Endometrium (tissue), 2 donors: ENCODE data around the gene IPPK.

Source experiments
- FAIRE-seq: peaks from 2 replicates; lab custom pipeline; 2012; peaks lifted over from hg19 to GRCh38; lab: Jason Lieb, UNC
- donor health status: control.
- donor health status: control.

IPPK gene

DNA sequence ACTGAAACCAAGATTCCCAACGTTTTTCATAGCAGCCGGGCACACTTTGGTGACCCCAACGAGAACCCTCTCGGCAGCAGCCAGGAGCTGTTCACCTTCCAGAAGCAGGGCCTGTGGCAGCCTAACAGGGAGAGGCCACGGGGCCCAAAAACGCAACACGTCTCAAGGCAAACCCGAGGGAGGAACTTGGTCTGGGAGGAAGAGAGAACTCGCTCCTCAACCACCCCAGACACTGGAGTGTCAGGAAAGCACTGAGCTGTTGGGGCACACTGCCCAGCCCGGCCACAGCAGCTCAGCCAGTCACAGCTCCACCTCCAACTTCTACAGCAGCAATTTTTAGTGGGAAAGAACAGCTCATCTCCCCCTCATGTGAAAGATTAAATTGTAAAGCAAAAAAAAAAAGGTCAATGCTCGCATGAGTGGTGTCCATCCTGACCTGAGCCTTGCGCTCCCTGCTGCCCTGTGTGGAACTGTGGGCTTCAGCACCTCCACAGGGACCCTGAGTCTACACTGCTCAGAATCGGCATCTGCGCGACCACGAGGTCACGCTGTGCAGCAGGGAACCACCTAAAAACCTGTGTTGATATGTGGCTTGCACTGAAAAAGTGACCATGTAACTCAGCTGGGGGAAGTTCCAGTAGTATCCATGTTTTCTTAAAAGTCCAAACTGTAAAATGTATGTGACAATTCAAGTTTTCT is 55.0 kb downstream of the IPPK start:
- FAIRE-seq, result no peak

DNA sequence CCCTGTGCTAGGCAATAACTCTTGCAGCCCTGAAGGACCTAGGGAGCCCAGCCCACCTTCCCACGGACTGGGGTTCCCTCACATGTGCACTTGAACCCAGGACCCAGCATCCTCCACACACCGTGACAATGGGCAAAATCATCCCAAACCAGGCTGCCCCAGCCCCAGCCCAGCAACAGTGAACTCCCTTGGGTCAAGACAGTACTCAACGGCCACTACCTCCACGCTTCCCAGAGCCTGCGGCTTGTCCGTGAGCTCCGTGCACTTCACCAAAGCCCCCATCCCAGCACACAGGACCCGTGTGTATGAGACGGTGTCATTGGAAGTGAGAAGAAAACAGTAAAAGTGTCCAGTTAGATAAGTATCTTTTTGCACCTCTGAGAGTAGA is 55.8 kb downstream of the IPPK start:
- FAIRE-seq, result no peak

DNA sequence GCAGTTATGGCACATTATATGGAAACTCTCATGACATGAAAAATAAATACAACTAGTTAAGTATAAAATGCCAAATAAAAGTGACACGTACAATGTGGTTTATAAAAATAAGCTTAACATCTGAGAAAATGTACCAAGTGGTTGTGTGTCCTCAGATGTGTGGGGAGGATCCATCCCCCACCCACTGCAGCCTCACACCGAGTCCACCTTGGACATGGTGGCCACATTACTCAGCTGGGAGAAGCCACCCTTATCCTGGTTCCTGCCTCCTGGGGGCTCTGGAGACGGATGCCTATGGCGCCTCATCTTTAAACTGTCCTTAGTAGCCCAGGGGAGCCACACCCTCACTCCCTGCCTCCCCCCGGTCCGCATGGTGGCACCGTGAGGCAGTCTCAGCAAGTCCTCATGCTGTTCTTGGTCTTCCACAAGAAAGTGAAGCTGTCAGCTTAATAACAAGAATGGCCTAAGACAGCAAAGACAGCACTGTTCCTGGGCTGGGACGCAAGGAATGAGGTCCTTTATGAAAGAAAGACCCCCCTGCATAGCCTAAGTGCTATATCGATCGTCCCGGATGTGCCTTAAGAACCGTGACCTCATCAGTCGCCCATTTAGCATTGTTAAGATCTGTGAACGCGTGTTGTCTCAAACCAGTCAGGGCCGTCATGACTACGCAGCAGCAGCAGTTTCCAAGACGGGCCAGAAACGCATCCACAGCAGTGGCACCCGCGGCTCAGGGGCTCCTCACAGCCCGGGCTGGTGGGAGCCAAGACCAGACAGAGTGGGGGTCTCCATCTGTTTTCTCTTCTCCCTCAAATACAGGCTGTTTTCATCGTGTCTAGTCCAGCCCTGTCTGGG is 56.4 kb downstream of the IPPK start:
- no peak for FAIRE-seq

DNA sequence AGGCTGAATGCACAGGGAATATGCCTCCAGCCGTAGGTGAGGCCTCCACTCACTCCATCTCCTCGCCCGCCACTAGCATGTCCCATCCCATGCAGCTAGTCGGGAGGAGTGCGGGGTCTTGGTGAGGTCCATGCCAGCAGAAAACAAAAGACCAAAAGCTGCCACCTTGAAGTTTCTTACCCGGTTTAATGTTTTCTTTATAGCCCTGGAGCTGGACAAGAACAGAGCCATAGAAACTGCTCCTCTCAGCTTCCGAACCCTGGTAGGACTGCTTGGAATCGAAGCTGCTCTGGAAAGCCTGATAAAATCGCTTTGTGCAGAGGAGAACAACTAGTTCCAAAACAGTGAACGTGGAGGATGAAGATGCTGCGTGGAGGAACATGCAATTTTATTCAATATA is 57.1 kb downstream of the IPPK start:
- no peak for FAIRE-seq

- FAIRE-seq, result no peak
These were observed 57.6 kb downstream of the IPPK start for GRCh38 chr9:92612292-92612691.

DNA sequence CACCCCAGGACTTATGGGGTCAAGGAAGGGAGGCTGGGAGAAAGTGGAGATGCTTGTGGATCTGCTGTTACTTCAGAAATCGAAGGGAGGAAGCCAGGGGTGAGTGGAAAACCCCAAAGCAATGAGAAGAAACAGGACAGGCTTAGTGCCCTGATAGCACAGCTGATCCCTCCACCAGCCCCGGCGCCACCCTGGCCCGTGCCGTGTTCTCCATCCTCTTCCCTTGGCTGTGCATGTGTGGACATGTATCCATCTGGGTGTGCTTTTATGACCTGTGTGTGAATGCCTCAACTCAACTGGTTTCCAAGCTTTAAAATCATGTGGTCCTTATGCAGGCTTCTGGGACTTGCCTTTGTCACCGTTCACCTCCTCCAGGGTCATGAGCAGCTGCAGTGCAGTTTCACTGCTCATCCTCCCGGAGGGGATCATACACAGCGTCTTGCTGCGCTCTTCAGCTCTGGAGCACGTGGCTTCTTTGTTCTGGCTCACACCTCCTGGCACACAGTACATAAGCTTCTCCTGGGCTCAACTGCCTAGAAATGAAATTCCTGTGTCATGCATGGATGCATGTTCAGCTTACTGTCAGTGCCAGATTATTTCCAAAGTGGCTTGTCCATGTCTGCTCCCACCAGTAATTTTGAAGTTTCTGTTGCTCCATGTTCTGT is 58.2 kb downstream of the IPPK start:
- FAIRE-seq, result no peak

GRCh38 chr9:92610470-92611420 is 59.2 kb downstream of the IPPK start:
- no peak for FAIRE-seq

DNA sequence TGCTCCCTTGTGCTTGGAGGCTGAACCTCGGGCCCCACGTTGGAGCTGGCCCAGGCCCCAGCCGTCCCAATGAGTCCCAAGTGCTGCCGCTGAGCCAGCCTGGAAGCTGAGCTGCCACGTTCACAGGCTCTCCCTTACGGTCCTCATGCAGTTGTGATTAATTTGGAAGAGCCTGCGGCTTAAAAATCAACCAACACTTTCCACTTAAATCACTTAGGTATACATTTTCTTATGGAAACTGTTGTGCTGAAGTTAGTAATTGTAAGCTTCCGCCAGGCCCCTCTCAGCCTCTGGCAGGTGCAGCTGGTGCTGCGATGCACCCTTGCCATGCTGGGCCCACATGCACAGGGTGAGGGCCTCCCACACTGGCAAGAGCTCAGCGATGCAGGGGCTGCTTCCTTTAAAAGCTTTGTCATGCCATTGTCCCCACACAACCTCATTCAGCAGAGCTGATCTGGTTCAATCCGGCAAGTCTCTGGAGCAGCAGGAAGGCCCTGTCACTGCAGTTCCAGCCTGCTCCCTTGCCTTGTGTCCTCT is 61.0 kb downstream of the IPPK start:
- no peak for FAIRE-seq

DNA sequence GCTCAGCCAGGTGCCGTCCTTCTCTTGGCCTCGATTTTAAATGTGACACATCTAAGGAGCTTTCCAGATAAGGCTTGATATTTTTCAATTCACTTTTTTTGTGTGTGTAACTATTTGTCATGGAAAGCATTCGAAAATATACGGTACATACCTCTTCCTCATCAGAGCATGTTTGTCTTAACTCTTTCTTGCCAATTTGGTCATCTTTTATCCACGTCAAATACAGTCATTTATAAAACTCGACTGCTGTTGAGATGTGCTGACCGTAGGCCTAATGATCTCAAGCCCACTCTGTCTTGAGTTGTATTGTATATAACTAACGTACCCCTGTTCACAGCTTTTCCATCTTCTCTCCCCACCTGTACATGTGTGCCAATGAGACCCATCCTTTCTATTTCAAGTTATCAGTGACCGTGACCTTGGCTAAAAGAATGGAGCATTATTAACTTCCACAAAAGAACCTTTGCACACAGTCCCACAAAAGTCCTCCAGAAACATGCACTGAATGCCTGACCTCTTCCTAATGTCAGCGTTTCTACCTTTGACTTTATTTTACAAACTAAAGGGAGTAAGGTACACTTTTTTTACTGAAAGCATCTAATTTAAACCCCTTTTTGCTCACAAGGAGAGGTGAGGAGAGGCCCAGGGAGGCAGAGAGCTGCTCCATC is 61.6 kb downstream of the IPPK start:
- FAIRE-seq, result no peak

GRCh38 chr9:92607773-92608172 is 62.2 kb downstream of the IPPK start:
- FAIRE-seq, result no peak

GRCh38 chr9:92607088-92607487 is 62.8 kb downstream of the IPPK start:
- FAIRE-seq, result peak; percentile 35

GRCh38 chr9:92605224-92605623 is 64.7 kb downstream of the IPPK start:
- FAIRE-seq, result no peak

DNA sequence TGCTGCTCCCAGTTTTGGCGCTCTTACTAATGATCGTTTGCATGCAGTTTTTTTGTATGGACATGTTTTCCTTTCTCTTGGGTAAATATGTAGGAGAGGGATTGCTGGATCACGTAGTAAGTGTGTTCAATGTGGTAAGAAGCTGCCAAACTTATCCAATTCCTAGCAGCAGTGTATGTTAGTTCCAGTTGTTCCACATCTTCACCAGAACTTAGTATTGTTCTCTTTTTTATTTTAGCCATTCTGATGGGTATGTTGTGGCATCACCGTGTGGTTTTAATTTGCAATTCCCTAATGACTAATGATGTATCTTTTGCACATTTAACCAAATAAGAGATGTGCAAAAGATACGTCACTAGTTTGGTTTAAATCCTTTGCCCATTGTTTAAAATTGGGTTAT is 65.9 kb downstream of the IPPK start:
- FAIRE-seq, result no peak

GRCh38 chr9:92603100-92603499 is 66.8 kb downstream of the IPPK start:
- no peak for FAIRE-seq

GRCh38 chr9:92602413-92602812 is 67.5 kb downstream of the IPPK start:
- no peak for FAIRE-seq

DNA sequence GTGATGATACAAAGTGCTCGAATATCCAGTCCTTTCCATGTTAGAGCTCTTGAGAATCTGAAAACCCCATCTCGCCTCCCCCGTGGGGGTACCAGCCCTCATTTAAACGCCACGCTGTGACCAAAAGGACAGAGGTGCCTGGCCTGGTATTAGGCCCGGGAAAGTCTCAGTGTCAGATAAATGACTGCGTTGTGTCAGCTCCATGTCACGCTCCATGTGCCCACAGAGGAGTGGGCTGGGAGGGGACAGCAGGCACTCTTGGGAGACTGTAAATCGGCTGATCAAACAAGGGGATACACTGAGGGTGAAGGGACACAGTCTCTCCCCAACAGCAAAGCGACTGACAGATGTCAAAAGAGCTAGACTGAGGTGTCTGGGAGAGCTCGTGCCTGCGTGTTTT is 68.5 kb downstream of the IPPK start:
- no peak for FAIRE-seq

DNA sequence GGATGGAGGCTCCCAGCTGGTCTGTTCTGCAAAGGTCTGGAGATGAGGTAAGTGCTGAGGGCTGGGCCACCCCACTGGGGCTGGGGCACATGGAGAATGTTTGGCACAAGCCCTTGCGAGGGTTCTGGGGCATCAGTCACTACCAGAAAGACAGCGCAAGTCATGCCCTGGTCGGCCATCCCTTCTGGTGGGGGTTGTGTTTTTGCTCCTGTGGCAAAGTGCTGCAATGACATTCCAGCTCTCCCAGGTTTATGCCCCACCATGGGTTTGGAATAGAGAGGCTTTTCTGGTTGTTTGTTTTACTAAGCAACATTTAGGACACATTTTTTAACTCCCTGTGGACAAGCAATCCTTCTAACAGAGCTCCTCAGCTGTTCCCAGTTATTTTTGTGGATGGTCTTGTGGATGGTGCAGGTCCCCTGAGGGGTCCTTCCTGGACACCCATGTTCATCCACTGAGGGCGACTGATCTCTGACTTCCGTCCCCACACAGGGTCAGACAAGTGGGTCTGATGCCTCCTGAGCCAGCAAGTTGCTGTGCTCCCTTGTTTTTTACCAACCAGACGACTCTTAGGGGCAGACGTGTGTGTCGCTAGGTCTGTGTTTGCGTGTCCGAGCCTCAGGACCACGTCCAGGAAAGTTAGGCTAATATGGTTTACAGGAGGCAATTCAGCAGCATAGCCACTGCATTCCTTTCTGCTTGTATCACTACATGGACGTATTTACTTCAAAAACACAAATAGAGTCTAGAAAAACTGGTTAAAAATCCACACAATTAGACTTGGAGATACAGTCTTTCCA is 69.3 kb downstream of the IPPK start:
- FAIRE-seq, result no peak

DNA sequence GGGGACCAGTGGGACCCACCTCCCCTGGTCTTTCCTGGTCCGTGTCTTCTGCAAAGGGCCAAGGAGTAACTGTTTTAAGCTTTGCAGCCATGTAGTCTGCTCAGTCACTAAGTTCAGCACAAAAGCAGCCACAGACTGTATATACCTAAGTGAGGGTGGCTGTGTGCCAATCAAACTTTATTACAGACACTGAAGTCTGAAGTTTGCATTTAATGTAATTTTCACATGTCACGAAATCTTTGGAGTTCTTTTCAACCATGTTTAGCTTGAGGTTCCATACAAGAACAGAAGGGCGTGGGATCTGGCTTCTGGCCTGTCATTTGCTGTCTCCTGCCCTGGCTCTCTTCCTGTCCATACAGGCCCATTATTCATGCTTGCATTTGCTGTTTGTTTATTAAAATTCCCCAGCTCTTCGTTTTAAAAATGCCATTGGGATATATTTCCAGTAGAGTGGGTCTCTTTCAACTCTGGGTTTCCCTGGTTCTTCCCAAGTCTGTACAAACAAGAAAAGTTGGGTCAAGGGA is 69.9 kb downstream of the IPPK start:
- FAIRE-seq, result no peak

DNA sequence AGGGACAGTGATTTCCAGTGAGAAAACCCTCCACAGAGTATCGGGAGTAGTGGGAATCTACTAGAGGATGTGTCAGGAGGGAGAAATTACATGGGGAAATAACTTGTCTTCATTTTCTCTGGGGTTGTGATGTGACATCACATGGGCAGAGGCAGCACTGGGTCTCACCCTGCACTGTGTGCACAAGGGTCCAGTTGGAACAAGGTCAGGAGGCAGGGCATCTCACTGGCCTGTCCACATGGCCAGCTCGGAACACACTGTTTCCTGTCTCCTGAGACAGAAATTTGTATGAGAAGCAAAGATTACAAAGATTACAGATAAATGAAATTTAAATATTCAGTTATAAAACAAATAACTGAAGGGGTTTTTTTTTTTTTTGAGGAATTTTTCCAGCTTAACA is 71.5 kb downstream of the IPPK start:
- FAIRE-seq, result no peak

DNA sequence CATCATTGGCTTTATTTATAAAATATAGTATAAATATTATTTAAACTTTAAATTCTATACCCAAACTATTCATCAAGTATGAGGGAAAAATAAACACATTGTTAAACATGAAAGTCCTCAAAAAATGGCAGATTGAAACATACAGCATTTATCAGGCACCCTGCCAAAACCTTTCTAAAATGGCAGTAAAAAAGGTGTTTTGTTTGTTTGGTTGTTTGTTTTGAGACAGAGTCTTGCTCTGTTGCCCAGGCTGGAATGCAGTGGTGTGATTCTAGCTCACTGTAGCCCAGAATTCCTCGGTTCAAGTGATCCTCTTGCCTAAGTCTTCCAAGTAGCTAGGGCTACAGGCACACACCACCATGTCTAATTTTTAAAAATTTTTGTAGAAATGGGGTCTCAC is 74.0 kb downstream of the IPPK start:
- no peak for FAIRE-seq
